ENCODE measurements around the gene CAMTA1.

The CAMTA1 gene

DNA sequence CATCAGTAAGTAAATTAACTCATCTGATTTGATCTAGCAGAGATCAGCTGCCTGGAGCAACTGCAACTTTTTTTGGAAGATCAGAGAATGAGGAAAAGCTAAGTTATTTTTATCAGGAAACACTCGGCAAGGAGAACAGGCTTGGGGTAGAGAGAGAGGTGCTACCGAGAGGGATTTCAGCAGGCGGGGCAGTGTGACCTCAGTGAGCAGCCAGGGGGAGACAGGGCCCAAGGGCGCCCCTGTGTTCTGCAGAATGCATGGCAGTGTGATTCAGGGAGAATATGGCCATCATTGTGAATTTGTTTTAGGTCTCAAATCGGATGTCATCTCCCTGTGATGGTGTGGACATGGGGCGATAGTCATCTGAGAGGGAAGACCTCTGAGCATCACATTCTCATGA is 501.8 kb downstream of the CAMTA1 start:
- no peak for DNase-seq (ENCODE audit: low read depth)

DNA sequence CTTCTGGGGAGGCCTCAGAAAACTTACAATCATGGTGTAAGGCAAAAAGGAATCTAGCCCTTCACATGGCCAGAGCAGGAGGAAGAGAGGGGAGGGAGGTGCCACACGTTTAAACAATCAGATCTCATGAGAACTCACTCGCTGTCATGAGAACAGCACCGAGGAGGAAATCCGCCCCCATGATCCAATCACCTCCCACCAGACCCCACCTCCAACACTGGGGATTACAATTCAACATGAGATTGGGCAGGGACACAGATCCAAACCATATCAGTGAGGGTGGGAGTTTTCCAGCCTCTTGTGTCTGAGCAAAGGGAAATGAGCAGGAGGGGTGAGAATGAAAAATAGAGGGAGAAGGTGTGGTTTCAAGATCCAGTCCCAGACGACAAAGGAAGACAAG is 503.7 kb downstream of the CAMTA1 start:
- no peak for DNase-seq (ENCODE audit: low read depth)

DNA sequence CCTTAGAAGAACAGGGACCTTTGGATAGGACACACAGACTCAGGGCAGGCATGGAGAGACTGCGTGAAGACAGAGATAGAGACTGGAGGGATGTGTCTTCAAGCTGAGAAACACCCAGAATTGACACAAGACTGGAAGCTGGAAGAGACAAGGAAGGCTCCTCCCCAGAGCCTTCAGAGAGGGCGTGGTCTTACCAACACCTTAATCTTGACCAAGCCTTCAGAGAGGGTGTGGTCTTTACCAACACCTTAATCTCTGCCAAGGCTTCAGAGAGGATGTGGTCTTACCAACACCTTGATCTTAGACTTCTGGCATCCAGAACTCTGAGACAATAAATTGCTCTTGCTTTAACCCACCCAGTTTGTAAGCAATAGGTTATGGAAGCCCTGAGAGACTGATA is 504.4 kb downstream of the CAMTA1 start:
- DNase-seq (ENCODE audit: low read depth), result no peak

DNA sequence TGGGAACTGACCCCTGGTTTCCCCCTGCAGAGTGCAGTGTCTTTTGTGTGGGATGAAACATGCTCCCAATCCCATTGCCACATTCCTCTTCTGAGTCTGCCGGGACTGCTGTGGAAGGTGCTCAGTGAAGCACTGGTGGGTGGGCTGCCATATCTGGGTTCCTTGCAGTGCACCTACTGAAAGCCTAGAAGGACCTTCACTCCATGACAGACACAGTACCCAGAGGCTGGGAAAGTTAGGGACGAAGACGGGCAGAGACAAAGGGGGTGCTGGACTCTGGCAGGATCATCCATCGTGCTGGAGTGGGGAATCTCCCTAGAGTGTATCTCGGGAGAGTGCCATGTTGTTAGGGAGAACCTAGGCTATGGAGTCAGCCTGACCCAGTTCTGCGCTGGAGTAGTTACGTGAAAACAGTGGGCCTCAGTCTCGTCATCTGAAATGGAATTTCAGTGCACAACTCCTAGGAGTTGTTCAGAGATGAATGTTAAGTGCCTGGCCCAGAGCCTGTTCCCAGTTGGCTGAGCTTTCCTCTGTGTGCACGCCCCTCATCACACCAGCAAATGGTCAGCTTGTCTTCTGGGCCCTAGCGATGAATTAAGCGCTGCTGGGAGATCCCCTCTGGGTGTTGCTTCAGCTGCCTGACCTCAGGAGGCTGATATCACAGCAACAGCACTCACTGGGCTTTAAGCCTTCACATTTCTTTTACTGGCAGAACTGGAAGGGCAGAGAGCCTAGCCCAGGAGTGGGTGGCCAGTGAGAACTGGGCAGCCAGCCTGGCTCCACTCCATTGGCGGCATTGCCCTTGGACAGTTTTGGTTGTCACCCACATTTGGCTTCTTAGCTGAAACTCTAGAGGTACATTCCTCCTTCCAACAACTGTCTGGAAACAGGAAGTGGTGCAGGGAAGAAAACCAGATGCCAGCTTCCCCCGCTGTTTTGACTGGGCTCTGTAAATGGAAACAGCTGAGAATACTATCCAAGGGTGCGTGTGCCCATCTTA is 506.0 kb downstream of the CAMTA1 start:
- DNase-seq (ENCODE audit: low read depth), result no peak

DNA sequence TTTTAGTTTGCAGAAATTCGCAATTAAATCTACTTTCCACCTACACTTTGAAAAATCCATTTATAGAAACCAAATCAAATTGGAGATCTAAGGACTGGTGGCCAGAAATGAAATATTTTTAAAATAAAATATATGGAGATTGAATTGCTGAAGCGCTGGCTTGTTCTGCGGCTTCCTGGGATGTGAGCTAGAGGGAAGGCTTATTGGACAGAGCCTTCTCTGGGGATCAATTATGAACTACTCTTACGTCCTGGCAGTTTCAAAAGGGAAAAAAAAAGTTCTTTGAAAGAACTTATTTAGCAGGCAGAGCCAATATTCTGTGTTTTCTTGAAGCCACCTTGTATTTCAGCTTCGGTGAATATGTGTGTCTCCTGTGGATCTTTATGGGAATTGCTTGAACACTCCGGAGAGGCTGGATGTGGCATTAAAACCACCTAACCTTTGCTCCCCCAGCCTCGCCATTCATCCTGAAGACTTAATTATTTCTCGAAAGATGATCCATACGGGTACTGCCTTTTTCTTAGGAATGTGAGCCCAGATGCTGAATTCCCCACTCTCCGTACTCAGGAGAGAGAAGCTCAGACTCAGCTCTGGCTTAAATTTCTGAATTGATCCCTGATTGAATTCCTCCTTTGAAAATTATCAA is 506.9 kb downstream of the CAMTA1 start:
- no peak for DNase-seq (ENCODE audit: low read depth)

DNA sequence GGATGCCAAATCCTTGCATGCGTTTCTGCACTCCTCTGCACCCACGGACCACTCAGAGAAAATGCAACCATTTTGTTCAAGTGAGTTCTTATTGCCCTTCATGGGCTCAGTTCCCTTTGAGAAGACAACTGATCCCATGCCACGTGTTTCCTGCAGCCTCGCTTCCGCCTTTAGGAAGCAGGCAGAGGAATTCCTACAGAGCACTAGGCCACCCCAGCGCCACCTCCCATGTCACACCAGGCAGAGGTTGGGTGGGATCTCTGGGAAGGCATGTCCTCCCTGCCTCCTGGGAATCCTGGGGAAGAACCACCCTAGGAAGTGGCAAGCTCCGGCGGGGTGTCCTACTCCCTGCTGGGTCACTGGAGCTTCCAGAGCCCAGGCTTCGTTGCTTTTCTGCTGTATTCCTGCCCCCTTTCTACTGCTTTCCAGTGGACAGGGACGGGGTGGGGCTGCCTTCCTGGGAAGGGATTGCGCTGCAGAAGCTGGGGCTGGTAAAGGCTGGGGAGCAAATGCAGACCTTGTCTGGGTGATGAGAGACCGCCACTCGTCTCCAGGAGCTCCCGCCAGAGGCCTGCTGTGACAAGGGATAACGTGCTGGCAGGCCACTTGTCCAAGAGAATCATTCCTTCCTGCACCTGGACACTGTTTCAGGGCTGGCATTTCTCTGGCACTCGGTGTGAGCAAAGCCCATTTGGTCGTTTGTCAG is 507.6 kb downstream of the CAMTA1 start:
- DNase-seq (ENCODE audit: low read depth), result no peak

DNA sequence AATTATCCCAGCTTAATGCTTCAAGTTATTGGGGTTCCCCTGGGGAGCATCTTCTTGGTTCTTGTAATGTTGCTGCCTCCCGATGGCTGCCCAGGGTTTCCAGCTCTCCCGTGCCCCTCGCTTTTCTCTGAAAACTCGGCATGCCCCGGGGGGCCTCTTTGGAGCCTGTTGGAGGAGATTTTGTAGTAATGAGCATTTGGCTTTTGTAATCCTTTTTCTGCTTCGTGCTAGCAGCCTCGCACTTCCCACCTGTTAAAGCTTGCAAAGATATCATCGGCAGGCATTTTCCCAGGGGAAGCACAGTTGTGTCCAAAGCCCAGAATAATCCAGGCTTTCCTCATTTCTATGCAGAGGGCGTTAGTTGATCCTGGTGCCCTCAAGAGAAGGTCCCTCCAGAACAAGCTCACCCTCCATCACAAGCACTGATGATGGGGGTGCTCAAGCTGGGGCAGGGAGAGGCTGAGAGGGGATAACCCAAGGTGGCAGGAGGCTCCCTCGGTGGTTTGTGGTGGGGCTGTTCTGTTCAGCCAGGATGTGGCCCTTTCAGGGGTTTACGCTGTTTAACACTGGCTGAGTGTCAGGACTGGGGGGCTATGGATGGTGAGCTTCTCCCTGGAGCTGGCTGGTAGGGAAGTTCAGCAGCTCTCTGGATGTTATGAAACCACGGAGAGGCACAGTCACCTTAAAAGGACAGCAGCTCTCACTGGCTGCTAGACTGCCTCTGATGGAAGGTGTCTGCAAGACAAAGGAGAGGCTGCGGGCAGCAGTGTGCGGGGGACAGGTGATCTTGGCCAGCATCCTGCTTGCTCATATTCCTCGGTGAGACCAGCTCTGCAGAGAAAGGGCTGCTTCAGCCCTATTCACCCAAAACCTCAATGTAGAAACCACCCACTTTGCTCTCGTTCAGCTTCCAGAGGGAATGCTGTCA is 508.7 kb downstream of the CAMTA1 start:
- DNase-seq (ENCODE audit: low read depth), result no peak

DNA sequence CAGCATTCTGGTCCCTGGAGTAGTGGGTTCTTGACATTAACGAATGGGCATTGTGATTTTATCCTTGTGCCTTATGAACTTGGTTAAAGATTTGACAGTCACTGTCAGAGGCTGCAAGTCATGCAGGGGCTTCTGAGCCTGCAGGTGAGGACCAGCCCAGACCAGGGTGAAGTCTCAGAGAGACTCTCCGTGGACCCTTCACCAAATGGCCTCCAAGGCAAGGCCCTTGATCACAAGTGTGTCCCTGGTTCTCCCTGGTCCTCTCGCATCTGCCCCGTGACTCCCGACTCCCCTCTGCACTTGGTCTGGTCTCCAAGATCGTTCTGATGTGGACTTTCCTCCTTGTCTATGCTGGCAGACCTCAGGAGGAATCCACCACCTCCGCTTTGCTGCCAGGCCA is 509.4 kb downstream of the CAMTA1 start:
- DNase-seq (ENCODE audit: low read depth), result no peak

DNA sequence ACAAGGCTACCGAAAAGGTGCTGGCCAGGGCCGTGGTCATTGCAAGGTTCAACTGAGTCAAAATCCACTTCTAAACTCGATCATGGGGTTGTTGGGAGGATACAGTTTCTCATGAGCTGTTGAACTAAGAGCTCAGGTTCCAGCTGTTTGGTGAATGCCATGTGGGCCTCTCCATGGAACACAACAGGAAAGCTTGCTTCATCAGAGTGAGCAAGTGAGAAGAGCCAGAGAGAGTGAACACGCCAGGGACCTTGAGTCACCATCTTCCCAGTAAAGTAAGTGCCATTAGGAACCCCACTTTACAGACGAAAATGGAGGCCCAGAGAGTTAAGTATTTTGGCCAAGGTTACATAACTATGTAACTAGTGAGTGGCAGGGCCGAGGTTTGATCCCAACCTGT is 510.7 kb downstream of the CAMTA1 start:
- no peak for DNase-seq (ENCODE audit: low read depth)

DNA sequence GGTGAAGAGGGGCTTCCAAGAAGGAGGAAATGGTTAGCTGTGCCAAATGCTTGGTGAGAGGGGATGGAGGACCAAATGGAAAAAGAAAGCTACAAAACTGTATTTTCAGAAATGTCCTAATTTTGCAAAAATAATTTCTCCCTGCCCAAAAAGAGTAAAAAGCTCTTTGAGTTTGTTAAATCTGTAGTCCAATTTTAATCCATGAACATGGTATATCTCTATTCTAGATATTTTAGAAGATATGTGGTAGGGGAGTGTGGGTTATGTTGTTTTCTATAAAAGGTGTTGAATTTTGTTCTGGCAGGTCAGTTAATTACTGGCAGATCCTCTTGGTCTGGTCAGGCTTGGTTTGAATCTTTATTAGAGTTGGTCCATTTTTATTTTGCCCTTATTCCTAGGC is 511.7 kb downstream of the CAMTA1 start:
- no peak for DNase-seq (ENCODE audit: low read depth)

DNA sequence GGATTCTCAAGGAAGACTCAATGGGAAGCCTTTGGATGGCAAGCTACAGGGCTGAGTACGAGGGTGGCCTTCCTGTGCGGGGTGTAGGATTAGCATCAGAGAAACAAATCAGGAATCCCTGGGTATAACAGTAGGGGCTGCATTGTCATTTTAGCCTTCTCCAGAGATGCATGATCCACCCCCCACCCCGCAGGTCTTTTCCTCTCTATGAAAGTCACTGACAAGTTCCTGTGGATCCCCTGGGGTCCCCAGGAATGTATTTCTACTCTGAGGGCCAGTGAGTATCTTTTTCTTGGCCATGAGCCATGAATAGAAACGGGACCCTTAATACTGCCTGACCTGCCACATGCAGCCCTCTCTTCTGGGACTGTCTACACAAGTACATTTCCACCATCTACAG is 512.9 kb downstream of the CAMTA1 start:
- DNase-seq (ENCODE audit: low read depth), result no peak

DNA sequence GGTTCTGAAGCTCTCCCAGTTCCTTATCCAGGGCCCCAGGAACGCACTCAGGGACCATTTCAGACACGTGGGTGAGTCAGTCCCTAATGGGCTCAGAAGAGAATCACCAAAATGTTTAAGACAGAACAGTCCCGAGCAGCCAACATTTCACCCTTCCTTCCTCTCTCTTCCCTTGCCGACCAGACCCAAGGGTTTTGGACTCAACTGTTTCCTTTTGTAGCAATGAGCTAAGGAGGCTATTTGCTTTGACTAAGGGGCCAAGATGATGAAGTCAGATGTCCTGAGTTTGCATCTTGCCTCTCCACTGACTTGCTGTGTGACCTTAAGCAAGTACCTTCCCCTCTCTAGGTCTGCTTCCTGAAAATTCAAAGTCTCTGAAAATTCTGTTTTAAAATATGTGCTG is 513.5 kb downstream of the CAMTA1 start:
- DNase-seq (ENCODE audit: low read depth), result no peak

DNA sequence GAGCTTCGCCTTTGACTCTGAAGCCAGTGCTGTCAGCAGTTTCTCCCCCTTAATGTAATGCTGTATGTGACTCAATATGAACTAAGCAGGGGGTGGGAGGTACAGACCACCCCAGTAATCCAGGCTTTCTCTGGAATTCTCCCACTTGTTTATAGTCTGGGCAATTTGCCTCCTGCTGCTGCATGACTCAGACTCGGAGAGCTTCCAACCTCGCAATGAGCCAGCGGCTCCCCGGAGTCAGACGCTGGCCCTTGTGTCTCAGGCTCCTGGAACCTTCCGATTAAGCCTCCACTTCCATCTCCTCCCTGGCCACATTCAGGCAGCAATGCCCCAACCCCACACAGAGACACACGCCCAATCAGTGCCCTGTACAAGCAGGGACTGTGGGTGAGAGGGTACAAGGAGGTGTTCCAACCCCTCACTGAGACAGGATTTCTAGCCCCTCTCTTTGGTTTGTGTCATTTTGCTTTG is 514.1 kb downstream of the CAMTA1 start:
- DNase-seq (ENCODE audit: low read depth), result no peak

DNA sequence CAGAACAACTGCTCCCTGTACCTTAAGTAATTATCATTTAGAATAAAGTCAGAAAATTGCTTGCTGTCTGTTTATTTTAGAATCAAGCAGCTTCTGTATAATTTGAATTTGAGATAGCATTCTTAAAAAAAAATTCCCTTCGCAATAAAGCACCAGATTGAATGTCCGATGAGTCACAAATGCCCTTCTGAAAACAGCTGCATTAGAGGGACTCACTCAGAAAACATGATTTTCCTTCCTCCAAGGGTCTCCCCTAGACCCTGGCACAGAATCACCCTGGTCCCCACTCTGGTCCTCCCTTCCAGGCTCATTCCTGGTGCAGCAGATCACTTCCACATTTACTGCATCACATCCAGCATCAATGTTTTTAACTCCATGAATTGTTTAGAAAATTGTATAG is 514.7 kb downstream of the CAMTA1 start:
- no peak for DNase-seq (ENCODE audit: low read depth)

DNA sequence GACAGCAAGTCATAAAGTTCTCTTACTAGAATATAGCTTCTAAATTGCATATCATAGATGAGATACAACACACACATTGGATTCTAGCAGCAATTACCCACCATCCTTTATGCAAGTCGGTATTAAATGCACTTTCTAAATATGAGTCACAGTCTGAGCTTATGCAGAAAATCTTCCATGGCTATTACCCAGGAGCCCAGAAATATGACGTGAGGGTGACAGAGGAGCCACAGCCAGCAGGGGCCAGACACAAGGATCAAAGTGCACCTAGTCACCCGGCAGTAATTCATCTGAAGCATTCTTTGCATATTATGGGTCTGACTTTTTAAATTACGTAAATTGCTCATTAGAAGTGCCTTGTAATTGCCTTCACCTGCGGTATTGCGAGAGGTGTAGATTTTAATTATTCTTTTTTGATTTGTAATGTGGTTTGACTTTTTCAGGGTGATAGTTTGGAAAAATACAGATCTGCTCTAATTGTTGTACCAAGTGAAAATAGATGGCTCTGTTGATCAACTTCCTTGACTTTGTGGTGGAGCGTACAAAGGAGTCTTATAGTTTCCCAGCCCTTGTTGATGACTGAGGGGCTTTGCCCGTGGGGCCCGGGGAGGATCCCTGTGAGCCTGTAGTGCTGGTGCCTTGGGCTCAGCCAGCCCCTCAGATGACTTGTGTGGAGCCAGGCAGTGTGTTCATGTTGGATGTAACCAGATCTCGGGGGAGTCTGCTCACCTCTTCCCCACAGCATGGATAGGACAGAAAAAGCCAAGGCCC is 515.8 kb downstream of the CAMTA1 start:
- DNase-seq (ENCODE audit: low read depth), result no peak

DNA sequence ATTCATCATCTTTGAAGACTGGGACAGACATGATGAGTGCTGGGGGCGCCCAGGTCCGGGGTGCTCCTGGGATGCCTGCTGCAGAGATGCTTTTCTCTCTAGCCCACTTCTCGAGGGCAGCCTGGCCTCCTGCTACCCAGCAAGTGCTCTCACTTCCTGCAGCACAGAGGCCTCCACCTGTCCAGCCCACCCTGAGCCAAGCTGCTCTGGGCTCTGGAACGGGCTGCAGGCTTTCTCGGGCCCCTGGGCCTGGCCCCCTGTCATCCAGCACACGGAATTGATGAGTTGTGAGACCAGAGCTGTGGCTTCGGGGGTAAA is 516.4 kb downstream of the CAMTA1 start:
- no peak for DNase-seq (ENCODE audit: low read depth)

DNA sequence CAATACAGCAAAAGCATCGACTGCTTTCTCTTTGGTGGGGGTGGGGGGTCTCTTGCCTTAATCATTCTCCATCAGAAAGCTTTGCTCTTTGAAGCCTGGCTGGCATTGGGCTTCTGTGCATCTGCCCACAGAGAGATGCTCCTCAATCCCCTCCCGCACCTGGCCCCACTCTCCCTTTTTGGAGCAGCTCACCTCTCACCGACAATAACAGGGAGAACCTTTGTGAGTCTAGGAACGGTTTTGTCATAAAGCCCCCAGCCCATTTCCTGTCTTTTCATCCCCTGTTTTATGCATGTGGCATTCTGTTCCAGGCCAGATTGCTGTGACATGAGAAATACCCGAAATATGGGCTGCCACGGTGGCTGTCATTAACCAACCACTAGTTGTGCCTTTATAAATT is 516.9 kb downstream of the CAMTA1 start:
- no peak for DNase-seq (ENCODE audit: low read depth)

DNA sequence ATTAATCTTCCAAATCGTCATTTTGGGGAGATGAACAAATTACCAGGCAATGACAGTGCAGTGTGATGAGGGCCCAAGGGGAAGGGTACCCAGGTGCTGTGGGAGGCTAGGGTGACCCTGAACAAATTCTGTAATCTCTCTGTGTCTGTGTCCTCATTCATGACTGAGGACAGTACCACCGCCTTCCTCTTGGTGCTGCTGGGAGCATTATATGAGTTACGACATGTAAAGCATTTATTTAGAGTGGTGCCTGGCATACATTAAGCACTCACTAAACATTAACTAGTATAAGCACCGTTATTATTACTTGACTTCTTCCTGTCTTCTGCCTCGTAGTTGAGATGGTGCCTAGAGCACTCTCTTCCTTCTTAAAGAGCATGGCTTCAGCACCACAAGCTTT is 517.6 kb downstream of the CAMTA1 start:
- no peak for DNase-seq (ENCODE audit: low read depth)

DNA sequence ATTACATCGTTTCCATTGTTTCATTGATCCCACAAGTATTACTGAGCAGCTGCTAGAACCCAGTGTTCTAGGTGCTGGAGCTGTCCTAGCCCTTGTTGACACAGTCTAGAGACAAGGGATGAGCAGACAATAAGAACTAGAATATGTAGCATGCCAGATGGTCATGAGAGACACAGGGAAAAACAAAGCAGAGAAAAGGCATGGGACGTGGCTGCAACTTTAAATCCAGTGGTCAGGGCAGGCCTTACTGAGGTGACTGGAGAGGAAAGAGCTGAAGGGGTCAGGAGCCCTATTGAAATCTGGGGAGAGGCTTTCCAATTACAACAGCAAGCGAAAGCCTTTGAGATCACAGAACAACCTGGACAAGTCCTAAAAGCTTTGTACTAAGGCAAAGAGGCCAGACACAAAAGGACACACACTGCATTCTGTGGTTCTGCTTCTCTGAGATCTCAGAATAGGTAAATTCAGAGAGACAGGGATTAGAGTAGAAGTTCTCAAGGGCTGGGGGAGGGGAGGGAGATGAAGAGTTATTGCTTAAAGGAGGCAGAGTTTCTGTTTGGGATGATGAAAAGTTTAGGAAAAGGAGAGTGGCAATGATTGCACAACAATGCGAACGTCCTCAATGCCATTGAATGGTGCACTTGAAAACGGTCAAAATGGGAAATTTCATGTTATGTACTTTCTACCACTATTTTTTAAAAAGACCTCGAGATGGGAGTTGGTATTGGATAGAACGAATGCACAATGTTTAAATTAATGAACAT is 518.5 kb downstream of the CAMTA1 start:
- no peak for DNase-seq (ENCODE audit: low read depth)

DNA sequence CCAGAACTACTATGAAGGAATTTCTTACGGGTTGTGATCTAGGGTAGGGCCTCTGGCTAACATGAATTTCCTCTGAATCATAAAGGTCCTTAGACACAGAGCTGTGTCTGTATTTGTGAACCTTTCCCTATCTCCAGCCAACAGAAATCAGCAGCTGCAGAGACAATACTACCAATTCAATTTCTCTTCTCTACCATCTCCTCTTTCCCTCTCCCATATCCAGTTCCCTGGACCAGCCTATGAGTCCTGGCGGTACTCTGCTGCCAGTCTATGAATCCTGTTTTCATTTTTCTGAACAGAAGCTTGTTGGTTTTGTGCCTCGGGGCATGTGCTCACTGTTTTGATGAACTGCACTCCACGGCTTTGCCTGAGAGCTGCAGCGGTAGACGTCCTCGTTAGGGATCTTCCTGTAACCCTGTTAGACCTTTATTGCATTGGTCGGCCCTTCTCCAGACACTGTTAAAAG is 527.9 kb downstream of the CAMTA1 start:
- no peak for DNase-seq (ENCODE audit: low read depth)
